ENCODE data around the gene THRA.

THRA gene

DNA sequence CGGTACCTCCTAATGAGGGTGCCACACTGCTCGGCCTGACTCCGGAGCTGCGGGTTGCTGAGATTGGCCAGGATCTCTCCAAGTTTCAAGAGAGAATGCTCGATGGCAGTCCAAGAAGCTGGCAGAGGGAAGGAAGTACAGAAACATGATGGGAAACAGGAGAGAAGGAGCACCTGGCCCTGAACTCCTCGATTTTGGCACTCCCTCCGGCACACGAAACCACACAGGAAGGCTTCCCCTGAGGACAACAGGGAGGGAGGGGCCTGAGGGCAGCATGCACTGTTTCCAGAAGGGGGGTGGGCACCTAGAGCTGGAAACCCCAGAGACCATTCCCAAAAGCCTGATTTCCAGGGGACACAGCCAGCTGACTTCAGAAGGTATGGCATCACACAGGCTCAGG, 29.4 kb upstream of the THRA start:
- CTCF ChIA-PET, result no interaction called here
- TF ChIP-seq L3MBTL2 (conservative IDR thresholded peaks at IDR 0.05) (no peak), LEF1 (IDR thresholded peaks at IDR 0.05; ENCODE audit: borderline replicate concordance) (no peak), SUZ12 (IDR thresholded peaks at IDR 0.05) (no peak), CTBP1 (IDR thresholded peaks at IDR 0.05; ENCODE audit: borderline replicate concordance) (no peak), ZNF384 (IDR thresholded peaks at IDR 0.05) (no peak), HDGF (IDR thresholded peaks at IDR 0.05; ENCODE audit: borderline replicate concordance) (no peak), TARDBP (IDR thresholded peaks at IDR 0.05) (no peak), SP1 (IDR thresholded peaks at IDR 0.05) (no peak), ARNT (IDR thresholded peaks at IDR 0.05) (no peak), BHLHE40 (IDR thresholded peaks at IDR 0.05; ENCODE audit: borderline replicate concordance) (no peak), FOXK2 (IDR thresholded peaks at IDR 0.05) (no peak), NFRKB (IDR thresholded peaks at IDR 0.05) (no peak), FOXA1 (IDR thresholded peaks at IDR 0.05) (no peak)
- no peak for DNase-seq (ENCODE audit: extremely low spot score)
- POLR2A ChIA-PET, result interaction anchor here (1.8 kb wide), 1 partner anchor 21 kb away, joined by 8 read pairs; the partner anchor contains the start of gene MED24

- CTCF ChIA-PET, result interaction anchor here (0.7 to 1.9 kb wide), 20 partner anchors 7 to 1478 kb away, joined by 3 to 17 read pairs (median 5); partner anchors contain the start of genes CSF3 and MED24
- TF ChIP-seq SUZ12 (IDR thresholded peaks at IDR 0.05) (no peak), LEF1 (IDR thresholded peaks at IDR 0.05; ENCODE audit: borderline replicate concordance) (no peak), FOXK2 (IDR thresholded peaks at IDR 0.05) (no peak), L3MBTL2 (conservative IDR thresholded peaks at IDR 0.05) (no peak), SP1 (IDR thresholded peaks at IDR 0.05) (no peak), BHLHE40 (IDR thresholded peaks at IDR 0.05; ENCODE audit: borderline replicate concordance) (no peak), FOXA1 (IDR thresholded peaks at IDR 0.05) (no peak), HDGF (IDR thresholded peaks at IDR 0.05; ENCODE audit: borderline replicate concordance) (no peak), FOXM1 (IDR thresholded peaks at IDR 0.05; ENCODE audit: borderline replicate concordance) (no peak), ZNF384 (IDR thresholded peaks at IDR 0.05) (no peak)
- TF ChIP-seq, protein P1, sequence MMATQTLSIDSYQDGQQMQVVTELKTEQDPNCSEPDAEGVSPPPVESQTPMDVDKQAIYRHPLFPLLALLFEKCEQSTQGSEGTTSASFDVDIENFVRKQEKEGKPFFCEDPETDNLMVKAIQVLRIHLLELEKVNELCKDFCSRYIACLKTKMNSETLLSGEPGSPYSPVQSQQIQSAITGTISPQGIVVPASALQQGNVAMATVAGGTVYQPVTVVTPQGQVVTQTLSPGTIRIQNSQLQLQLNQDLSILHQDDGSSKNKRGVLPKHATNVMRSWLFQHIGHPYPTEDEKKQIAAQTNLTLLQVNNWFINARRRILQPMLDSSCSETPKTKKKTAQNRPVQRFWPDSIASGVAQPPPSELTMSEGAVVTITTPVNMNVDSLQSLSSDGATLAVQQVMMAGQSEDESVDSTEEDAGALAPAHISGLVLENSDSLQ (IDR thresholded peaks at IDR 0.05), result no peak
- POLR2A ChIA-PET, result interaction anchor here (1.3 to 2.0 kb wide), 2 partner anchors 52 to 79 kb away, joined by 6 to 8 read pairs; no protein-coding TSS in a partner anchor
- no peak for DNase-seq (ENCODE audit: extremely low spot score)
These were observed 28.2 kb upstream of the THRA start for GRCh38 chr17:40034426-40035161.

GRCh38 chr17:40035162-40035559, 27.6 kb upstream of the THRA start:
- ChIA-PET POLR2A (interaction anchor here (0.7 to 2.0 kb wide), 3 partner anchors 51 to 105 kb away, joined by 3 to 8 read pairs (median 6); partner anchors contain the start of gene CASC3), CTCF (interaction anchor here (0.6 to 1.9 kb wide), 21 partner anchors 8 to 272 kb away, joined by 3 to 17 read pairs (median 5); partner anchors contain the start of genes CSF3 and MED24)
- TF ChIP-seq ELF4 (IDR thresholded peaks at IDR 0.05) (no peak), ZNF384 (IDR thresholded peaks at IDR 0.05) (no peak), L3MBTL2 (conservative IDR thresholded peaks at IDR 0.05) (no peak), SP1 (IDR thresholded peaks at IDR 0.05) (no peak), BHLHE40 (IDR thresholded peaks at IDR 0.05; ENCODE audit: borderline replicate concordance) (no peak), FOXK2 (IDR thresholded peaks at IDR 0.05) (no peak), ARNT (IDR thresholded peaks at IDR 0.05) (no peak), LEF1 (IDR thresholded peaks at IDR 0.05; ENCODE audit: borderline replicate concordance) (no peak), NFRKB (IDR thresholded peaks at IDR 0.05) (no peak), FOXA1 (IDR thresholded peaks at IDR 0.05) (no peak), FOXM1 (IDR thresholded peaks at IDR 0.05; ENCODE audit: borderline replicate concordance) (no peak), CTBP1 (IDR thresholded peaks at IDR 0.05; ENCODE audit: borderline replicate concordance) (no peak), TARDBP (IDR thresholded peaks at IDR 0.05) (no peak)
- TF ChIP-seq, protein P1 (IDR thresholded peaks at IDR 0.05), result no peak
- peak; percentile 76 for DNase-seq (ENCODE audit: extremely low spot score)

DNA sequence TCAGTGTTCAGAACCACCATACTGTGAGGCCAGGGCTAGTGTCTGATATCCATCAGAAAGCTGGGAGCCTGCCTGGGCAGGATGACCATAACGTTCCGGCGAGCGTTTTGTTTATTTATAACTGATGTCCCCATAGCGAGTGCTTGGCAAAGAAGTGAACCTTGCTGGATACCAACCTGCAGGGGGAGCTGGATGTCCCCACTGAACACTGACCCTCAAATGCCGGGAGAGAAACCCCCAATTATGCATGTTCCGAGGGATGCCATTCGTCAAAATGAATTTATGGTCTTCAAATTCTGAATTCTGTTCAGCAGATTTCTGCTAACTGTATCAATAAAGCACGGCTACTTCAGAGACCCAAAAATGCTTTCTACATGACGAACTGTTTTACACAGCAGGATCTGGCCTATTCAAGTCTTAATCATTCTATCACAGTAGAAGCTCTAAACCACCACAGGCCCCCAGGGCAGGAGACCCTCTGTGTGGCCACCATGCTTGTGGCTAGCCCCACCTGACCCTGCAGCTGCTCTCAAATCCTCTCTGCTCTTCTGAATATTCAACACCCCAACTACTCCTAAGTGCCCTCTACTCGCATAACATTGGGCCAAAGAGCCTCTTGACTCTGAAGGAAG, 23.8 kb upstream of the THRA start:
- ChIA-PET POLR2A (interaction anchor here (1.0 to 3.0 kb wide), 3 partner anchors 15 to 74 kb away, joined by 3 to 19 read pairs (median 6); partner anchors contain the start of gene MED24), CTCF (interaction anchor here (0.5 to 2.0 kb wide), 15 partner anchors 11 to 147 kb away, joined by 3 to 15 read pairs (median 4); partner anchors contain the start of gene NR1D1)
- no peak for TF ChIP-seq BHLHE40 (IDR thresholded peaks at IDR 0.05; ENCODE audit: borderline replicate concordance)
- no peak for TF ChIP-seq ELF4 (IDR thresholded peaks at IDR 0.05)
- TF ChIP-seq, protein P1 (IDR thresholded peaks at IDR 0.05), result no peak
- TF ChIP-seq ZNF384 (IDR thresholded peaks at IDR 0.05), result no peak
- no peak for TF ChIP-seq SUZ12 (IDR thresholded peaks at IDR 0.05)
- no peak for TF ChIP-seq HDGF (IDR thresholded peaks at IDR 0.05; ENCODE audit: borderline replicate concordance)
- TF ChIP-seq FOXM1 (IDR thresholded peaks at IDR 0.05; ENCODE audit: borderline replicate concordance), result no peak
- no peak for TF ChIP-seq FOXA1 (IDR thresholded peaks at IDR 0.05)
- no peak for TF ChIP-seq CTBP1 (IDR thresholded peaks at IDR 0.05; ENCODE audit: borderline replicate concordance)
- no peak for TF ChIP-seq NFRKB (IDR thresholded peaks at IDR 0.05)
- TF ChIP-seq ARNT (IDR thresholded peaks at IDR 0.05), result no peak
- no peak for TF ChIP-seq FOXK2 (IDR thresholded peaks at IDR 0.05)
- no peak for TF ChIP-seq L3MBTL2 (conservative IDR thresholded peaks at IDR 0.05)
- peak; percentile 28 for DNase-seq (ENCODE audit: extremely low spot score)

GRCh38 chr17:40041196-40041595, 21.6 kb upstream of the THRA start:
- POLR2A ChIA-PET, result interaction anchor here (0.7 to 1.6 kb wide), 2 partner anchors 13 to 247 kb away, joined by 3 to 8 read pairs; partner anchors contain the start of gene MED24
- CTCF ChIA-PET, result no interaction called here
- DNase-seq (ENCODE audit: extremely low spot score), result no peak
- TF ChIP-seq SUZ12 (IDR thresholded peaks at IDR 0.05) (no peak), ZNF384 (IDR thresholded peaks at IDR 0.05) (no peak), FOXA1 (IDR thresholded peaks at IDR 0.05) (no peak), TARDBP (IDR thresholded peaks at IDR 0.05) (no peak), BHLHE40 (IDR thresholded peaks at IDR 0.05; ENCODE audit: borderline replicate concordance) (no peak), ELF4 (IDR thresholded peaks at IDR 0.05) (no peak), LEF1 (IDR thresholded peaks at IDR 0.05; ENCODE audit: borderline replicate concordance) (no peak), SP1 (IDR thresholded peaks at IDR 0.05) (no peak), L3MBTL2 (conservative IDR thresholded peaks at IDR 0.05) (no peak)
